ENCODE results near the gene CCDC152.
"Not testable (repeated sequence)": the region's sequence is repeated elsewhere in the genome, so short reads cannot be mapped to it uniquely, and the experiment has no call there.

The CCDC152 gene
- 0 to 0.49 (median 0.10) reads per million in 18 experiments for total RNA-seq

- DNase-seq = peak; percentile 11 to 14
Measured at GRCh38 chr5:42756606-42757601, at the start of gene CCDC152. Gene CCDC152 (plus strand): TSS chr5:42756818. CDS start chr5:42759122, 2,304 bp downstream.

- peak; percentile 17 to 33 for DNase-seq
Measured at GRCh38 chr5:42715785-42716184, 40.8 kb upstream of the CCDC152 start.

DNA sequence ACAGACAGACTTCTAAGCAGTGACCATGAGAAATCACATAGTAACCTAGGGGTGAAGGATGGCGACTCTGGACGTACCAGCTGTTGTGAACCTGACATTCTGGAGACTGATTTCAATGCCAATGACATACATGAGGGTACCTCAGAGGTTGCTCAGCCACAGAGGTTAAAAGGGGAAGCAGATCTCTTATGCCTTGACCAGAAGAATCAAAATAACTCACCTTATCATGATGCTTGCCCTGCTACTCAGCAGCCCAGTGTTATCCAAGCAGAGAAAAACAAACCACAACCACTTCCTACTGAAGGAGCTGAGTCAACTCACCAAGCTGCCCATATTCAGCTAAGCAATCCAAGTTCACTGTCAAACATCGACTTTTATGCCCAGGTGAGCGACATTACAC is 38.0 kb upstream of the CCDC152 start:
- no peak for DNase-seq

GRCh38 chr5:42719034-42719433 is 37.6 kb upstream of the CCDC152 start:
- no peak for DNase-seq

DNA sequence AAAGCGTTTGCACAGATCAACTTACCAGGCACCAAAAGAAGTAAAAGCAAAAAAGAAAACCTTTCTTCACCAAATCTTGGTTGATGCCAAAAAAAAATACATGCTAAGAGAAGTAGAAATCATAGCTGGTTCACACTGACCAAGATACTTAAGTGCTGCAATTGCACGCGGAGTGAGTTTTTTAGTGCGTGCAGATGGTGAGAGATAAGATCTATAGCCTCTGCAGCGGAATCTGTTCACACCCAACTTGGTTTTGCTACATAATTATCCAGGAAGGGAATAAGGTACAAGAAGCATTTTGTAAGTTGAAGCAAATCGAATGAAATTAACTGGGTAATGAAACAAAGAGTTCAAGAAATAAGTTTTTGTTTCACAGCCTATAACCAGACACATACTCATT is 36.4 kb upstream of the CCDC152 start:
- DNase-seq = peak; percentile 15 to 36

DNA sequence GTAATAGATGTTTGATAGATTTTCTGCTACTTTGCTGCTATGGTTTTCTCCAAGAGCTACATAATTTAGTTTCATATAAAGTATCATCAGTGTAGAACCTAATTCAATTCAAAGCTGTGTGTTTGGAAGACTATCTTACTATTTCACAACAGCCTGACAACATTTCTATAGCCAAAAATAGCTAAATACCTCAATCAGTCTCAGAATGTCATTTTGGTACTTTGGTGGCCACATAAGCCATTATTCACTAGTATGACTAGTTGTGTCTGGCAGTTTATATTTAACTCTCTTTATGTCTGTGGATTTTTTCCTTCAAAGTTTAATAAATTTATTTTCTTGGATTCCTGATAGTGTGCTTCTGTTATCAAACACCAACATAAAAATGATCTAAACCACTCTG is 35.1 kb upstream of the CCDC152 start:
- DNase-seq = peak in 1 of 2 donors; percentile 22

- not testable (repeated sequence) for DNase-seq
Measured at GRCh38 chr5:42734531-42735058, 22.0 kb upstream of the CCDC152 start.

DNA sequence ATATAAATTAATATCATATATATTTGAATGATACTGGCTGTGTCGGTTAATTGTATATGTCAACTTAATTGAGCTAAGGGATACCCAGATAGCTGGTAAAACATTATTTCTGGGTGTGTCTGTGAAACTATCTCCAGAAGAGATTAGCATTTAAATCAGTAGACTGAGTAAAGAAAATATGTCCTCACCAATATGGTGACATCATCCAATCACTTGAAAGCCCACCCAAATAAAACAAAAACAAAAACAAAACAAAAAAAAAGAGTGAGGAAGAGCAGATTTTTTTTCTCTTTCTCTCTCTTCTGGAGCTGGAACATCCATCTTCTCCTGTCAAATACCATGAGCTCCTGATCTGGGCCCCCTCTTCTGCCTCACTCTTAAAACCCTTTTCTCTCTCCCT is 15.7 kb upstream of the CCDC152 start:
- DNase-seq = no peak

DNA sequence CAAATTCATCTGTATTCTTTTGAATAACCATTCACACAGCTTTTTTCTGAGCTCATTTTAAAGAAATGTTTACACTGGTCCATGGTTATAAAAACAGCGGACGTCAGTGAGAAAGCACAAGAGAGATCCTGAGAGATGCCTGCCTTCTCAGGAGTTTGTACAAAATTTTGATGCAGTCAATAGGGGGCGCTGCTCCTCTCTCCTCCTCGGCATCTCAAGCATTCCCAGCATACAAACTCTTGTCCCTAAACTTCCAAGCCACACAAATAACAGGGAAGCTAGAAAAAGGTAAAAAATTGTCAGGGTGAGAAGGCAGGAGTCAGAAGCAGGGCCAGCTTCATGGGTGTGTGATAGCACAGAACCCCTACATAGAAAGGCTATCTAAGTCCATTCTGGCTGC is 11.2 kb upstream of the CCDC152 start:
- peak in 1 of 2 donors; percentile 21 for DNase-seq

DNA sequence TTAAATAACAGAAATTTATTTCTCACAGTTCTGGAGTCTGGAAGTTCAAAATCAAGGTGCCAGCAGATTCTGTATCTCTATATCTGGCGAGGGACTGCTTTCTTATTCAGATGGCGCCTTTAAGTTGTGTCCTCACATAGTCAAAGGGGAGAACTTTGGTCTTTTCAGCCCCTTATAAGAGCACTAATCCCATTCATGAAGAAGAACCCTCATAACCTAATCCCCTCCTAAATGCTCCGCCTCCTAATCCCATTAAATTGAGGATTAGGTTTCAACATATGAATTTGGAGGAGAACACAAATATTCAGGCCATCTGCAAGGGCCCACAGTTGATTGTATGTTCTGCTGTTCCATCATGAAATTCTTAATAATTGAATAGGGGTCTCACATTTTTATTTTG is 10.8 kb upstream of the CCDC152 start:
- no peak for DNase-seq

DNA sequence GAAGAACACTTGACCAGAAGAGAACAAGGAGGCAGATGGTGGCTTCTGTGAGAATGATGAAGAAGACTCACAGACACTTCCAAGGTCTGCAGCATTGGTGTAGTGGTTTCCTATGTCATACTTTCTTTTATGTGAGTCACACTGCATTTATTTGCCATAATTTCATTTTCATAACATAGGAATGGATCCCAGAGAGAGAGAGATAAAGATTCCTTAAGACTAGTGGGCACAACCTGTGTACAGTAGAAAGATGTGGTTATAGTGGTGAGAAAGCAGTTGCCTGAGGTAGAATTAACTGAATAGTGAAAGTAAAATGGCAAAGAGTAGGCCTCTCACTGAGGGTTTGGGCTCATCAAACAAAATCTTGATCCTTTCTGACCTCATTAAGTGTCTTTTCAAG is 7.6 kb upstream of the CCDC152 start:
- DNase-seq = no peak

GRCh38 chr5:42750507-42750906 is 6.1 kb upstream of the CCDC152 start:
- DNase-seq = no peak

DNA sequence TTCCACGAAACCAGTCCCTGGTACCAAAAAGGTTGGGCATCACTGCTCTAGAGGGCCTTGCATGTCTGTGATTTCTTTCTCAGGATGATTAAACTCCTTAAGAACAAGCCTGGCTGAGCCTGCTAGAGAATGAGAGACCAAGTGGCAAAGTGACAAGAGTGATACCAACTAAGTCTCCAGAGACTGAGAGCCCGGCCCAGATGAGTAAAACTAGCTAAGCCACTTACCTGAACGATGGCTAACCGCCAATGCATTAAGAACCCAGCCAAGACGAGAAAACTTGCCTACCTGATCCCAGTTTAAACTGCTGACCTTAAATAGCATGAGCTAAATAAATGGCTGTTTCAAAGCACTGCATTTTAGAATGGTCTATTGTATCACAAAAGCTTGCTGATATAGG is 5.6 kb upstream of the CCDC152 start:
- no peak for DNase-seq

GRCh38 chr5:42753099-42753498 is 3.5 kb upstream of the CCDC152 start:
- no peak for DNase-seq

DNA sequence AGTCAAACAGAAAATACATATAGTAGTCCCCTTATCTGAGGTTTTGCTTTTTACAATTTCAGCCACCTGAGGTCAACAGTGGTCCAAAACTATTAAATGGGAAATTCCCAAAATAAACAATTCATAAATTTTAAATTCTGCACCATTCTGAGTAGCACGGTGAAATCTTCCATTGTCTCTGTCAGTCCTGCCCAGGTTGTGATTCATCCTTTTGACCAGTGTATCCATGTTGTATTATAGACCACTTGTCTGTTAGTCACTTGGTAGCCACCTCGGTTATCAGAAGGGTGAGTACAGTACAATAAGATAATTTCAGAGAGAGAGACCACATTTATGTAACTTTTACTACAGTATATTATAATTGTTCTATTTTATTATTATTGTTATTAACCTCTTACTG is 2.8 kb downstream of the CCDC152 start:
- no peak for DNase-seq

DNA sequence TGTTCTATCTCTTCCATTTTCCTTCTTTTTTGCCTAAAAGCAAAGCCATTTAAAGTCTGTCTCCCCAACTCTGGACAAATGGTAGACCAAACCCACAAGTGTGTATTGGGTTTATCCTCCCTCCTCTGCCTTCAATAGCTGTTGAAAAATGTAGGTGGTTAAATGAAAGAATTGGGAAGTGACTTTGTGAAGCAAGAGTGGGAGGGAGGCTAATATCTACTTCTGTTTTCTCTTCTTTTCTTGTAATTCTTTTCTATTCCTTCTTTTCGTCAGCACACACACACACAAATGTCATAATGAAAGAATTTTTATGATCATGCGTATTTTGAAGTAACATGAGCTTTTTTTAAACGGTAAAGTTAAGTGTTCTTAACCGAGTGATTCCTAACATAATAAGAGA is 3.8 kb downstream of the CCDC152 start:
- DNase-seq = peak; percentile 27 to 64

GRCh38 chr5:42761791-42762190 is 5.2 kb downstream of the CCDC152 start:
- DNase-seq = peak in 1 of 2 donors; percentile 67

DNA sequence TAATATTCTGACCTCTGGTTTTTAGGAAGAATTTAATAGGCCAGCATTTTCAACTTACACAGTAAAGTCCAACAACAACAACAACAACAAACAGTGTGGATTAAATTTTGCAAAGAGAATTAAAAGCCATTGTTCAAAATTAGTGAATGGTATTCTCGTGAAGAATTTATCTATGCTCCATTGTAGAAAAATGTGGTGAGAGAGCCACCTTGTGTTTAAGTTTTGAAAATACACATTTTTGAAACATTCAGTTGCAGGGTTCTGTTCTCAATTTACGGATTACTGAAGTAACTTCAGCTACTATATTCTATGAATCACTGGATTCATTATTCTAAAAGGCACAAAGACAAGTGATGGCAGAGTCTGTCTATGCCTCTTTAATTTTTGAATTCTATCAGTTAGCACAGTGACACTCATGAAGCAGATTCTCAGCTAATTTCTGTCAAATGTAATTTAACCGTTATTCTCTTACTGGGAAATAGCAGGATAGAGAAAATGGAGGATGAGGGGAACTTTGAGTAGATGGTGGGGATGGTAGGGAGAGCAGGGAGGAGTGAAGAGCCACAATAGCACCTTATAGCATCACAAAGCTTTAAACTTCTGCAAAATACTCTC is 11.0 kb downstream of the CCDC152 start:
- peak; percentile 19 to 59 for DNase-seq

GRCh38 chr5:42768106-42768504 is 11.5 kb downstream of the CCDC152 start:
- no peak for DNase-seq

- no peak for DNase-seq
Measured at GRCh38 chr5:42770003-42770402, 13.4 kb downstream of the CCDC152 start.

DNA sequence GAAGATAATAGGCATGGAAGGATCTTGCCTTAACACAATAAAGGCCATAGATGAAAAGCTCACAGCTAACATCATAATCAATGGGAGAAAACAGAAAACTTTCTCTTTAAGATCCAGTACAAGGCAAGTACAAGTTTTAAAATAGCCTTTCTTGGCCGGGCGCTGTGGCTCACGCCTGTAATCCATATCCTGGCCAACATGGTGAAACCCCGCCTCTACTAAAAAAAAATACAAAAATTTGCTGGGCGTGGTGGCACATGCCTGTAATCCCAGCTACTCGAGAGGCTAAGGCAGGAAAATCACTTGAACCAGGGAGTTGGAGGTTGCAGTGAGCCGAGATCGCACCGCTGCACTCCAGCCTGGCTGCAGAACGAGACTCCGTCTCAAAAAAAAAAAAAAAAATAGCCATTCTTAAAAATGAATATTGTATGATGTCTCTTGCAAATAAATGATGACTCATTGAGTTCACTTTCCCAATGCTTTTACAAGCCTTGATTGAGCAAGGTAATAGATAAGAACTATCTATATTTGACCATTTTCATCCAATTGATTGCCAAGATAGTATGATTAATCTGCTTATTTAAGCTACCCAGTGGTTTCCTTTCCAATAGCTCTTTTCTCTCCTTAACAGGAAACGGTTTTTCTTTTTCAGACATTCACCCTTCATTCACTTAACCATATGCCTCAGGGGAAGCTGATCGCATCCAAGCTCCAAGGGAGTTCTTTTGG is 15.8 kb downstream of the CCDC152 start:
- no peak for DNase-seq

DNA sequence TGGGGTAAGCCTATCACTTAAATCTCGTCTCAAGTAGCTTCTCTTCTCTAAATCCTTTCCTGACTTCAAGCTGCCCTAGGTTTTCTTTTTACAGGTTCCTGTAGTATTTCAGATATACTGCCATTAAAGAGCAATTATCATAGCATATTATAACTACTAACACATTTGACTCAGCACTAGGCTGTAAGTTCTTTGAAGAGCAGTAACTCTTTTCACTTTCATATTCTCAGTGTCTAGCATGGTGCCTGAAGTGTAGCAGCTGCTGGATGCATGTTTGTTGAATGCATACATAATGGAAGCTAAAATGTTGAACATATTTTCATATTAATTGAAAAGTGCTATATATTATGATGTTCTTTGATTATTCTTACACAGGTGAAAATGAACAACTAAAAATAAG is 22.5 kb downstream of the CCDC152 start:
- no peak for DNase-seq

- no peak for DNase-seq
Measured at GRCh38 chr5:42781584-42781983, 25.0 kb downstream of the CCDC152 start.

Measured in inflammatory macrophage (primary cell).